Panc1 (cell line): ENCODE data around the gene FGD5.

ENCODE experiments used
- CTCF ChIP-seq: fragments of 450-650 bp; IDR thresholded peaks from 2 replicates; pipeline ENCODE4 v1.5.1; 2017; ENCODE audit warnings: mild to moderate bottlenecking
- POLR2AphosphoS5 ChIP-seq: IDR thresholded peaks from 2 replicates; pipeline ENCODE4 v1.6.1; 2012; ENCODE audit warnings: mild to moderate bottlenecking, low read depth, low read length, moderate library complexity
- TCF7L2 ChIP-seq: IDR thresholded peaks from 2 replicates; pipeline ENCODE4 v1.6.1; 2011; ENCODE audit warnings: mild to moderate bottlenecking, low read depth, low read length, inconsistent platforms
- TF ChIP-seq, protein P1 (sequence below), 2 experiments: IDR thresholded peaks; 2 replicates each; pipeline ENCODE4 v1.6.1; 2011 to 2012; ENCODE audit warnings: low read depth in 2 of 2, control low read depth in 1 of 2, low read length in 1 of 2, mild to moderate bottlenecking in 1 of 2, moderate library complexity in 1 of 2; ENCODE audit not compliant: insufficient read depth in 1 of 2

- TF ChIP-seq CTCF = peak; percentile 91
- TF ChIP-seq, protein P1, sequence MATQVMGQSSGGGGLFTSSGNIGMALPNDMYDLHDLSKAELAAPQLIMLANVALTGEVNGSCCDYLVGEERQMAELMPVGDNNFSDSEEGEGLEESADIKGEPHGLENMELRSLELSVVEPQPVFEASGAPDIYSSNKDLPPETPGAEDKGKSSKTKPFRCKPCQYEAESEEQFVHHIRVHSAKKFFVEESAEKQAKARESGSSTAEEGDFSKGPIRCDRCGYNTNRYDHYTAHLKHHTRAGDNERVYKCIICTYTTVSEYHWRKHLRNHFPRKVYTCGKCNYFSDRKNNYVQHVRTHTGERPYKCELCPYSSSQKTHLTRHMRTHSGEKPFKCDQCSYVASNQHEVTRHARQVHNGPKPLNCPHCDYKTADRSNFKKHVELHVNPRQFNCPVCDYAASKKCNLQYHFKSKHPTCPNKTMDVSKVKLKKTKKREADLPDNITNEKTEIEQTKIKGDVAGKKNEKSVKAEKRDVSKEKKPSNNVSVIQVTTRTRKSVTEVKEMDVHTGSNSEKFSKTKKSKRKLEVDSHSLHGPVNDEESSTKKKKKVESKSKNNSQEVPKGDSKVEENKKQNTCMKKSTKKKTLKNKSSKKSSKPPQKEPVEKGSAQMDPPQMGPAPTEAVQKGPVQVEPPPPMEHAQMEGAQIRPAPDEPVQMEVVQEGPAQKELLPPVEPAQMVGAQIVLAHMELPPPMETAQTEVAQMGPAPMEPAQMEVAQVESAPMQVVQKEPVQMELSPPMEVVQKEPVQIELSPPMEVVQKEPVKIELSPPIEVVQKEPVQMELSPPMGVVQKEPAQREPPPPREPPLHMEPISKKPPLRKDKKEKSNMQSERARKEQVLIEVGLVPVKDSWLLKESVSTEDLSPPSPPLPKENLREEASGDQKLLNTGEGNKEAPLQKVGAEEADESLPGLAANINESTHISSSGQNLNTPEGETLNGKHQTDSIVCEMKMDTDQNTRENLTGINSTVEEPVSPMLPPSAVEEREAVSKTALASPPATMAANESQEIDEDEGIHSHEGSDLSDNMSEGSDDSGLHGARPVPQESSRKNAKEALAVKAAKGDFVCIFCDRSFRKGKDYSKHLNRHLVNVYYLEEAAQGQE (IDR thresholded peaks at IDR 0.05; ENCODE audit: insufficient read depth in 1 of 2, low read depth in 2 of 2, low read length in 1 of 2) = no peak
- TF ChIP-seq TCF7L2 = no peak
- no peak for TF ChIP-seq POLR2AphosphoS5
These were observed 102.4 kb downstream of the FGD5 start for GRCh38 chr3:14921034-14921616.
